Colonic mucosa (tissue), 4 donors: ENCODE data around the gene NEK4. TPM values are rescaled to one million over a fixed set of nuclear protein-coding genes. Genes with fewer than 3 reads are reported as not detected.
"Not testable (repeated sequence)": the region's sequence is repeated elsewhere in the genome, so short reads cannot be mapped to it uniquely, and the experiment has no call there.

Source experiments
- DNase-seq: peaks from one replicate; pipeline ENCODE4 v3.0.0-alpha.2; 2020
- H3K27ac ChIP-seq: fragments of 200-600 bp; one replicate; pipeline ENCODE4 v1.8.0; 2021
- H3K27me3 ChIP-seq: fragments of 200-600 bp; one replicate; pipeline ENCODE4 v1.8.0; 2021
- H3K36me3 ChIP-seq: fragments of 200-600 bp; one replicate; pipeline ENCODE4 v1.8.0; 2021
- H3K4me1 ChIP-seq: fragments of 200-600 bp; one replicate; pipeline ENCODE4 v1.8.0; 2021; ENCODE audit warnings: mild to moderate bottlenecking
- H3K4me3 ChIP-seq: fragments of 200-600 bp; one replicate; pipeline ENCODE4 v1.8.0; 2021
- H3K9ac ChIP-seq, 2 donors: one replicate each; pipeline ENCODE4 v1.7.0; 2013; ENCODE audit warnings: control low read depth in 2 of 2, low read depth in 2 of 2, low read length in 2 of 2
- H3K9me3 ChIP-seq: fragments of 200-600 bp; one replicate; pipeline ENCODE4 v1.8.0; 2021
- CTCF ChIP-seq: fragments of 200-600 bp; IDR thresholded peaks from one replicate; pipeline ENCODE4 v1.8.0; 2022; ENCODE audit warnings: antibody characterized with exemption, mild to moderate bottlenecking
- intact Hi-C: fragments of 100-400 bp; cut with DNase I; formaldehyde crosslinking; loops from one replicate; pipeline ENCODE4 v1.14.1; 2022
- total RNA-seq, 2 donors: library from RNA; stranded (reverse); fragmentation: NEBNext Ultra II Directional in 1 of 2; extraction: Animal tissue kit (Norgen Biotek cat#: 25700) in 1 of 2; gene quantifications; one replicate each; pipeline ENCODE4 v1.2.1, GENCODE V29; 2021
- donor health status: healthy.
- donor health status: DM: no; HTN: no; CAD: no.
- donor health status: DM: no; HTN: no; CAD: no.

NEK4 gene
- total RNA-seq, 2 donors from 2014 or later: 21.2 to 29.1 TPM

GRCh38 chr3:52678265-52679198, 92.2 kb downstream of the NEK4 start:
- Histone ChIP-seq H3K9ac (no peak overlapping the region), H3K36me3 (peaks cover 5% of the 10 kb centered on the region), H3K4me1 (peaks cover 4% of the 10 kb centered on the region), H3K27me3 (no peaks in the 10 kb centered on the region), H3K4me3 (no peak overlapping the region), H3K9me3 (no peaks in the 10 kb centered on the region), H3K27ac (no peak overlapping the region)
- no peak for DNase-seq
- intact Hi-C loops: no loop called here
- TF ChIP-seq CTCF: no peak

GRCh38 chr3:52676201-52676600, 94.5 kb downstream of the NEK4 start:
- H3K4me3 ChIP-seq, H3K27ac ChIP-seq, H3K36me3 ChIP-seq, intact Hi-C loops, DNase-seq, H3K4me1 ChIP-seq, H3K9me3 ChIP-seq, H3K9ac ChIP-seq, H3K27me3 ChIP-seq: not testable (repeated sequence)

- TF ChIP-seq CTCF: no peak
- H3K9ac ChIP-seq: no peak overlapping the region
- H3K27ac ChIP-seq: no peak overlapping the region
- H3K4me3 ChIP-seq: no peak overlapping the region
- intact Hi-C loops: no loop called here
- no peaks in the 10 kb centered on the region for H3K9me3 ChIP-seq
- DNase-seq: no peak
- no peaks in the 10 kb centered on the region for H3K27me3 ChIP-seq
- peaks cover 6% of the 10 kb centered on the region for H3K36me3 ChIP-seq
- no peaks in the 10 kb centered on the region for H3K4me1 ChIP-seq
Observed at GRCh38 chr3:52671676-52672075, 99.1 kb downstream of the NEK4 start.

- TF ChIP-seq CTCF: no peak
- Histone ChIP-seq H3K27ac (no peak overlapping the region), H3K4me3 (no peak overlapping the region), H3K27me3 (no peaks in the 10 kb centered on the region), H3K9me3 (no peaks in the 10 kb centered on the region), H3K36me3 (peaks cover 6% of the 10 kb centered on the region), H3K4me1 (no peaks in the 10 kb centered on the region), H3K9ac (no peak overlapping the region)
- intact Hi-C loops: no loop called here
- DNase-seq: no peak
Observed at GRCh38 chr3:52670621-52671521, 99.9 kb downstream of the NEK4 start.

- H3K27ac ChIP-seq: no peak overlapping the region
- no peak overlapping the region for H3K9ac ChIP-seq
- no peaks in the 10 kb centered on the region for H3K4me1 ChIP-seq
- H3K27me3 ChIP-seq: no peaks in the 10 kb centered on the region
- TF ChIP-seq CTCF: no peak
- no peaks in the 10 kb centered on the region for H3K9me3 ChIP-seq
- no peak for DNase-seq
- no peak overlapping the region for H3K4me3 ChIP-seq
- H3K36me3 ChIP-seq: peaks cover 26% of the 10 kb centered on the region
- intact Hi-C loops: no loop called here
Observed at GRCh38 chr3:52663098-52663497, 107.6 kb downstream of the NEK4 start.
